Adrenal gland (tissue), 5 donors: ENCODE measurements around the gene AHR.

Experiments used
- CTCF ChIP-seq, 6 experiments: fragments of 450-650 bp in 4 of 6; fragments of 200-600 bp in 2 of 6; sonication (generic) in 1 of 6; IDR thresholded peaks; 1 replicate in 5 of 6; 2 replicates in 1 of 6; pipeline versions ENCODE4 v1.5.1 to v1.8.0; 2016 to 2021; ENCODE audit warnings: antibody characterized with exemption in 6 of 6, mild to moderate bottlenecking in 2 of 6, moderate library complexity in 1 of 6
- POLR2A ChIP-seq, 2 donors: fragments of 450-650 bp; IDR thresholded peaks; one replicate each; pipeline ENCODE4 v1.6.1; 2017; ENCODE audit warnings: antibody characterized with exemption in 2 of 2, mild to moderate bottlenecking in 2 of 2, moderate library complexity in 1 of 2
- donor health status: DM: no; HTN: no; CAD: no.

- TF ChIP-seq POLR2A (IDR thresholded peaks at IDR 0.05) (no peak), CTCF (IDR thresholded peaks at IDR 0.05) (no peak)
These were observed 42.1 kb upstream of the AHR start for GRCh38 chr7:17256375-17256774.
